ENCODE measurements around the gene POFUT1.
"Not testable (repeated sequence)": the region's sequence is repeated elsewhere in the genome, so short reads cannot be mapped to it uniquely, and the experiment has no call there.

POFUT1 gene

GRCh38 chr20:32207626-32208498 lies at the start of gene POFUT1, which contains the start of gene PLAGL2:
Gene POFUT1 (plus strand): TSS chr20:32207880. CDS start chr20:32207942, 62 bp downstream.
Gene PLAGL2 (minus strand): TSS chr20:32207743. CDS start chr20:32202178, 5,565 bp downstream.
- DNase-seq, result peak; percentile 92

- no peak for DNase-seq
Measured at GRCh38 chr20:32158351-32158750, 49.3 kb upstream of the POFUT1 start.

GRCh38 chr20:32158943-32159660 lies 48.6 kb upstream of the POFUT1 start:
- DNase-seq, result no peak

- DNase-seq, result no peak
Measured at GRCh38 chr20:32159766-32160221, 47.9 kb upstream of the POFUT1 start.

GRCh38 chr20:32160341-32160740 lies 47.3 kb upstream of the POFUT1 start:
- no peak for DNase-seq

- no peak for DNase-seq
Measured at GRCh38 chr20:32162351-32162750, 45.3 kb upstream of the POFUT1 start.

GRCh38 chr20:32163951-32164350 lies 43.7 kb upstream of the POFUT1 start:
- no peak for DNase-seq

- DNase-seq, result no peak
Measured at GRCh38 chr20:32164984-32165735, 42.5 kb upstream of the POFUT1 start.

- no peak for DNase-seq
Measured at GRCh38 chr20:32165836-32166545, 41.7 kb upstream of the POFUT1 start.

GRCh38 chr20:32167552-32167951 lies 40.1 kb upstream of the POFUT1 start:
- DNase-seq, result no peak

- no peak for DNase-seq
Measured at GRCh38 chr20:32168184-32168910, 39.3 kb upstream of the POFUT1 start.

- DNase-seq, result not testable (repeated sequence)
Measured at GRCh38 chr20:32177696-32178095, 30.0 kb upstream of the POFUT1 start.

GRCh38 chr20:32179515-32179914 lies 28.2 kb upstream of the POFUT1 start:
- DNase-seq, result no peak

GRCh38 chr20:32179934-32180333 lies 27.7 kb upstream of the POFUT1 start:
- DNase-seq, result no peak

GRCh38 chr20:32181606-32182005 lies 26.1 kb upstream of the POFUT1 start:
- DNase-seq, result no peak

GRCh38 chr20:32183947-32184635 lies 23.6 kb upstream of the POFUT1 start:
- no peak for DNase-seq

- DNase-seq, result no peak
Measured at GRCh38 chr20:32184961-32185603, 22.6 kb upstream of the POFUT1 start.

GRCh38 chr20:32186506-32186905 lies 21.2 kb upstream of the POFUT1 start:
- no peak for DNase-seq

- no peak for DNase-seq
Measured at GRCh38 chr20:32188376-32189122, 19.1 kb upstream of the POFUT1 start.

GRCh38 chr20:32189123-32189410 lies 18.6 kb upstream of the POFUT1 start:
- no peak for DNase-seq
